AG09319 (cell line): ENCODE measurements around the gene RIN1.
"Not testable (repeated sequence)": the region's sequence is repeated elsewhere in the genome, so short reads cannot be mapped to it uniquely, and the experiment has no call there.

Experiments used
- DNase-seq: peaks from one replicate; pipeline ENCODE4 v3.0.0-alpha.2; 2010; ENCODE audit warnings: low read depth; ENCODE audit errors: extremely low read depth
- TF ChIP-seq, protein P1 (sequence below): IDR thresholded peaks from 2 replicates; pipeline ENCODE4 v1.5.1; 2011; ENCODE audit warnings: low read depth, mild to moderate bottlenecking, inconsistent platforms, low read length, moderate library complexity

RIN1 gene

DNA sequence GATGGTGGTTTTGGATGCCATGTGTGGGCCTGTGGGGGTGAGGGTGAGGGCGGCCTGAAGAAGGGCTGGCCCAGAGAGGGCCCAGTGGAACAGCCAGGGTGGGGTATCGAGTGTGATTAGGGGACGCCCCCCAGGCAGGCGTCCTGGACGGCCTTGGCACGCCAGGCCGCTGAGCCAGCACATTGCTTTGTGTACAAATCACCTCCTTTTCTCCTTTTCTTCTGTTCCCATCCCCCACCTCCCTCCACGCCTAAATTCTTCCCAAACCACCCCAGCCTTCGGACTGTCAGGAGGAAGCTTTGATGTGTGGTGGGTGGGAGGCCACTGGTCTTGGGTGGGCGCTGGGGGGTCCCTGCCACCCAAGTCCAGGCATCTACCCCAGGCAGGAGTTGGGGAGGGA lies 11.6 kb downstream of the RIN1 start:
- TF ChIP-seq, protein P1, sequence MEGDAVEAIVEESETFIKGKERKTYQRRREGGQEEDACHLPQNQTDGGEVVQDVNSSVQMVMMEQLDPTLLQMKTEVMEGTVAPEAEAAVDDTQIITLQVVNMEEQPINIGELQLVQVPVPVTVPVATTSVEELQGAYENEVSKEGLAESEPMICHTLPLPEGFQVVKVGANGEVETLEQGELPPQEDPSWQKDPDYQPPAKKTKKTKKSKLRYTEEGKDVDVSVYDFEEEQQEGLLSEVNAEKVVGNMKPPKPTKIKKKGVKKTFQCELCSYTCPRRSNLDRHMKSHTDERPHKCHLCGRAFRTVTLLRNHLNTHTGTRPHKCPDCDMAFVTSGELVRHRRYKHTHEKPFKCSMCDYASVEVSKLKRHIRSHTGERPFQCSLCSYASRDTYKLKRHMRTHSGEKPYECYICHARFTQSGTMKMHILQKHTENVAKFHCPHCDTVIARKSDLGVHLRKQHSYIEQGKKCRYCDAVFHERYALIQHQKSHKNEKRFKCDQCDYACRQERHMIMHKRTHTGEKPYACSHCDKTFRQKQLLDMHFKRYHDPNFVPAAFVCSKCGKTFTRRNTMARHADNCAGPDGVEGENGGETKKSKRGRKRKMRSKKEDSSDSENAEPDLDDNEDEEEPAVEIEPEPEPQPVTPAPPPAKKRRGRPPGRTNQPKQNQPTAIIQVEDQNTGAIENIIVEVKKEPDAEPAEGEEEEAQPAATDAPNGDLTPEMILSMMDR = no peak
- no peak for DNase-seq

DNA sequence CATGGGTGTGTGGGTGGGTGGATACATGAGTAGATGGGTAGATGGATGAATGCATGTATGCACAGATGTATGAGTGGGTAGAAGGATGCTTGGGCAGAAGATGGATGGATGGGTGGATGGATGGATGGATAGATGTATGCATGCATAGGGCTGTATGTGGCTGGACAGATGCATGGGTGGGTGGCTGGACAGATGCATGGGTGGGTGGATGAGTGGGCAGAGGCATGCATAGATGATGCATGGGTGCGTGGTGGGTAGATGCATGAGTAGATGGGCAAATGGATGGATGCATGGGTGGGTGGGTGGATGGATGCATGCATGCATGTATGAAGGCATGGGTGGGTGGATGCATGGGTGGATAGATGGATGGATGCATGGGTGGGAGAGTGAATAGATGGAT lies 12.6 kb downstream of the RIN1 start:
- no peak for DNase-seq
- TF ChIP-seq, protein P1 = no peak

DNA sequence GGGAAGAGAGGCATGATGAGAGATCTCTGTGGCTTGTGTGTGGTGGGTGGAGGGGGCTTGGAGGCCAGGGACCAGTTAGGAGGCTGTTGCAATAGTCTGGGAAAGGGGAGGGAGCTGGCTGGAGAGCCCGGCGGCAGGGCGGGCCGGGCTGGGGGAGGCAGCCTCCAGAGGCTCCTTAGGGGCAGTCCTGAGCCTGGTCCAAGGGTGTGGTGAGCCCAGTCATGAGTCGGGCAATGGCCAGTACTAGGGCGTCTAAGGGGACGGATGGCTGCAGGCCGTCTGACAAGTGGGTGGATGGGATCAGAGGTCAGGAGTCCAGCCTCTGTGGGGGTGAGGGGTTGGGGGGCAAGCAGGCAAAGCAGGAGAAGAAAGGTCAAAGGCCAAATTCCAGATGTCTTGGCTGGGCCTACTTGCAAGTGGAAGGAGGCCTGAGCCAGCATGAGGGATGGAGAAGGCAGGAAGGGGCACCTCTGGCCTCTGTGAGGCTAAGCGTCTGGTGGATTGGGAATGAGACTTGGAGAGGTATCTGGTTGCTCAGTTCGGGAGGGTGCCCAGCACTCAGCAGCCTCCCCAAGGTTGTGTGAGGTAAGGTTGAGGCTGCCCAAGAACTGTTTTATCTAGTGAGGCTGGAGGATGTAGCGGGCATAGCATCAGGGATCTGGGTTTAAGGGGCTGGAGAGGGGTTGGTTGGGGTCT lies 13.4 kb downstream of the RIN1 start:
- TF ChIP-seq, protein P1 = no peak
- no peak for DNase-seq

DNA sequence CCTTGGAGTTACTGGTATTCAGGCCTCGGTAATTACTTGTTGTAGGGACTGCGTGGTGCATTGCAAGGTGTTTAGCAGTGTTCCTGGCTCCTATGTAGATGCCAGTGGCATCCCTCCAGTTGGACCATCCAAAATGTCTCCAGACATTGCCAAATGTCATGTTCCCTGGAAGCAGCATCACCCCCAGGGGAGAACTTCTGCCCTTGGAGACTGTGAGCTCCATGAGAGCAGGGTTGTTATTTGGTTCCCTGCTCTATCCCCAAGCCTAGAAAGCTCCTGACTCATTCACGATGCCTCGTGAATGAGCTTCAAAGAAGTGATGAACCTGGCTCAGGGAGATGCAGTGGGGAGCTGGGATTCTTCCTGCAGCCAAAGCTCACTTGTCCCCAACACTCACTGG lies 14.6 kb downstream of the RIN1 start:
- TF ChIP-seq, protein P1 = no peak
- DNase-seq = no peak

DNA sequence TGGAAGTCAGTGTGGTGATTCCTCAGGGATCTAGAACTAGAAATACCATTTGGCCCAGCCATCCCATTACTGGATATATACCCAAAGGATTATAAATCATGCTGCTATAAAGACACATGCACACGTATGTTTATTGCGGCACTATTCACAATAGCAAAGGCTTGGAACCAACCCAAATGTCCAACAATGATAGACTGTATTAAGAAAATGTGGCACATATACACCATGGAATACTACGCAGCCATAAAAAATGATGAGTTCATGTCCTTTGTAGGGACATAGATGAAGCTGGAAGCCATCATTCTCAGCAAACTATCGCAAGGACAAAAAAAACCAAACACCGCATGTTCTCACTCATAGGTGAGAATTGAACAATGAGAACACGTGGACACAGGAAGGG lies 15.5 kb downstream of the RIN1 start:
- not testable (repeated sequence) for DNase-seq

DNA sequence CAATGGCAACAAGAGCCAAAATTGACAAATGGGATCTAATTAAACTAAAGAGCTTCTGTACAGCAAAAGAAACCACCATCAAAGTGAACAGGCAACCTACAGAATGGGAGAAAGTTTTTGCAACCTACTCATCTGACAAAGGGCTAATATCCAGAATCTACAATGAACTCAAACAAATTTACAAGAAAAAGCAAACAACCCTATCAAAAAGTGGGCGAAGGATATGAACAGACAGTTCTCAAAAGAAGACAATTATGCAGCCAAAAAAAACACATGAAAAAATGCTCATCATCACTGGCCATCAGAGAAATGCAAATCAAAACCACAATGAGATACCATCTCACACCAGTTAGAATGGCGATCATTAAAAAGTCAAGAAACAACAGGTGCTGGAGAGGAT lies 15.9 kb downstream of the RIN1 start:
- not testable (repeated sequence) for DNase-seq

DNA sequence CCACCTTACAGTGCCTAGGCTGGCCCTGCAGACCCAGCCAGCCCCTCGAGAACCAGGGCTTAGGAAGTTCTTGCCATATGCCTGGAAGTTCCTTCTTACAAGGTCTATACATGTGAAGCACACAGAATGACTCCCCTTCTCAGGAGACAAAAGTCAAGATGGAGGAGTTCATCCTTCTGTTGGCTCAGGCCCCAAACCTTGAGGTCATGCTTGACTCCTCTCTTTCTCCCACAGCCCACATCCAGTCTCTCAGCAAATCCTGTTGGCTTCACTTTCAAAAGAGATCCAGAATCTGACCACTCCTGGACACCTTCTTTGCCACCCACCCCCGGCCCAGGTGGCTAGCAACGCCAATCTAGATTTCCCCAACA lies 17.6 kb downstream of the RIN1 start:
- DNase-seq = no peak
- TF ChIP-seq, protein P1 = no peak

DNA sequence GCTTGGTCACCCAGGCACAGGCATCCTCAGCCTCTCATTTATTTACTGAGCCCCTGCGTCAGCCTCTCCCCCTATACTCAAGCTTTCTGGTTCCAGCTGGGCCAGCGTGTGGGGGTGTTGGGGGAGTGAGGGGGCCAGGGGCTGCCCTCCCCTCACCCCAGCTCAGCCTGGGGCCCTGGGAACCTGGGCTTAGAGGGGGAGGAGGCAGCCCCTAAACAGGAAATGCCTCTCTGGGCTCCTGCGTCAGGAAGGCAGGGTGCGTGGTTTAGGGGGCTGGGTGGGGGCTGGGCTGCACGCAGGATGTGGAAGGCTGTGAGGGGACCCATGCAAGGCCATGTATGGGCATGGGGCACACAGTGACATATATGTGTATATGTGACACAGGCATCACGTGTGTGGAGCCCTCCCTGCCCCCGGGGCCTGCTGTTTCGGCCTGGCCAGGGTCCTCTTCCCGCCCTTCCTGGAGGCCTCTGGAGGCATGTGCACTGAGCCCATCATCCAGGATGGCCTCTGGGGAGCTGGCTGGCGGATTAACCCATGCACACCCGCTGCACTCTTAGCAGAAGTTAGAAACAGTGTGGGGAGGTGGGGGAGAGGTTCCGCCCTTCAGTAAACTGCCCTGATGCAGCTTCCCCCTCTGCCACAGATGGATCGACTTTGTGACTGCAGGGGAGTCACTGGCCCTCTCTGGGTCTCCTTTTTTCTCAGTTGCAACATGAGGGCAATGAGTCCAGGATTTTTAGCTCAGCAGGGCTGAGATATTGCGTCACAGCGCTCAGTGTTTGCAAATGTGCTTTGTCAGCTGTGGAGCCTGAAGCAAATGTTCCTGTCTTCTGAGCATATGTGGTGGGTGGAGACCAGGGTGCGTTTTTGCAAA lies 18.3 kb downstream of the RIN1 start:
- DNase-seq = peak; percentile 78
- TF ChIP-seq, protein P1 = no peak
